G401.6 (cell line): Measurements from ENCODE around the gene PRPF19.
"Not testable (repeated sequence)": the region's sequence is repeated elsewhere in the genome, so short reads cannot be mapped to it uniquely, and the experiment has no call there.

Experiments
- FAIRE-seq: peaks from 2 replicates; lab custom pipeline; 2012; peaks lifted over from hg19 to GRCh38; lab: Jason Lieb, UNC

Gene PRPF19

GRCh38 chr11:60922906-60923305 is 16.5 kb upstream of the PRPF19 start:
- FAIRE-seq, result no peak

DNA sequence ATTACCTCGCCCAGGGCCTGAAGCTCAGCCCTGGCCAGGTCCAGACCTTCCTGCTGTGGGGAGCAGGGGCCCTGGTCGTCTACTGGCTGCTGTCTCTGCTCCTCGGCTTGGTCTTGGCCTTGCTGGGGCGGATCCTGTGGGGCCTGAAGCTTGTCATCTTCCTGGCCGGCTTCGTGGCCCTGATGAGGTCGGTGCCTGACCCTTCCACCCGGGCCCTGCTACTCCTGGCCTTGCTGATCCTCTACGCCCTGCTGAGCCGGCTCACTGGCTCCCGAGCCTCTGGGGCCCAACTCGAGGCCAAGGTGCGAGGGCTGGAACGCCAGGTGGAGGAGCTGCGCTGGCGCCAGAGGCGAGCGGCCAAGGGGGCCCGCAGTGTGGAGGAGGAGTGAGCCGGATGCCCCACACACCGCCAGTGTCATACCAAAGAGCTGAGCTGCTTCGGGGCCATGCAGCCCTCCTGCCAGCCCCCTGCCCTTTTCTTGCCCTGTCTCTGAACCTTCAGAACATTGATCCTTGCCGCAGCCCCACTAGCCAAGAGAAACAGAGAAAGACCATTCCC is 15.5 kb upstream of the PRPF19 start:
- no peak for FAIRE-seq

GRCh38 chr11:60921259-60921658 is 14.9 kb upstream of the PRPF19 start:
- no peak for FAIRE-seq

GRCh38 chr11:60919956-60920355 is 13.6 kb upstream of the PRPF19 start:
- FAIRE-seq, result no peak

- FAIRE-seq, result no peak
These were observed 12.9 kb upstream of the PRPF19 start for GRCh38 chr11:60919320-60919719.

DNA sequence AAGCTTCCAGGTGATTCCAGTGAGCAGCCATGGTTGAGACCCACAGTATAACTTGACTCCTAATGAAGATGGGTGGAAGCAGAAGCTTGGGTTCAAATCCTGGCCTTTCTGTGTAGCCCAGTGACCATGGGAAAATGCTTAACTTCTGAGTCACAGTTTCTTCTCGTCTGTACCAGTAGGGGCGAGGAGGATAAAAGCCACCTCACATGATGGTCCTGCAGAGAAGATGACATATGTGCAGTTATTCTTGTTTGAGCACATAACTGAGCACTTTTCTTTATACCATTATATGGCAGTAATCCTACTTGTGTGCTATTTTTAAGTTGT is 12.5 kb upstream of the PRPF19 start:
- no peak for FAIRE-seq

GRCh38 chr11:60918251-60918938 is 12.0 kb upstream of the PRPF19 start:
- FAIRE-seq, result no peak

- FAIRE-seq, result no peak
These were observed 10.9 kb upstream of the PRPF19 start for GRCh38 chr11:60917267-60917666.

- FAIRE-seq, result no peak
These were observed 10.4 kb upstream of the PRPF19 start for GRCh38 chr11:60916669-60917206.

DNA sequence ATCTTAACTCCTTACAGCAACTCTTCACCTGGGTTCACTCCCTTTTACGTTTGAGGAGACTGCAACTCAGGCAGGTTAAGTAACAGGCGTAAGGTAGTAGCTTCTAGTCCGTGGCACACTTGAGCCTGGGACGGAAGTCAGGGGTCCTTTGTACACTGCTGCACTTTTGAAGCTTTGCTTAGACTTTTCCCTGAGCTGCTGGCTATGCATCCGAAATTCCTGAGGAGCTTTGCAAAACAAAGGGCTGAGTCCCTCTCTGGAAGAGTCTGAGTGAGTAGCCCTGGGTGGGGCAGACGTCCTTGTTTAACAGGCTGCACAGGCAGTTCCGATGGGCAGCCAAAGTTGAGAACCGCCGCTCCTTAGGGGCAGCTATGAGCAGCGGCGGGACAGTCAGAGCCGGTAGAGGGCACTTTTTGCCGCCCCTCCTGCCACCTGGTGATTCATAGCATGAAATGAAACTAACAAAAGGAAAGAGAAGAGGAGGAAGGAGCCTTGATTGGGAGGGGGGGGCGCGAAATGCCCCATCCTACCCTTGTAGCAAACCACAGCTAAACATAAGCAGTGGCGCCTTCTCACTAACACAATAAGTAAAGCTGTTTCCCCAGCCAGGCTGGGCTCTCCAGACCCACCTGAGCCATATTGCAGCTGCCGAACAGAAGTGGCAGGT is 9.0 kb upstream of the PRPF19 start:
- FAIRE-seq, result no peak

DNA sequence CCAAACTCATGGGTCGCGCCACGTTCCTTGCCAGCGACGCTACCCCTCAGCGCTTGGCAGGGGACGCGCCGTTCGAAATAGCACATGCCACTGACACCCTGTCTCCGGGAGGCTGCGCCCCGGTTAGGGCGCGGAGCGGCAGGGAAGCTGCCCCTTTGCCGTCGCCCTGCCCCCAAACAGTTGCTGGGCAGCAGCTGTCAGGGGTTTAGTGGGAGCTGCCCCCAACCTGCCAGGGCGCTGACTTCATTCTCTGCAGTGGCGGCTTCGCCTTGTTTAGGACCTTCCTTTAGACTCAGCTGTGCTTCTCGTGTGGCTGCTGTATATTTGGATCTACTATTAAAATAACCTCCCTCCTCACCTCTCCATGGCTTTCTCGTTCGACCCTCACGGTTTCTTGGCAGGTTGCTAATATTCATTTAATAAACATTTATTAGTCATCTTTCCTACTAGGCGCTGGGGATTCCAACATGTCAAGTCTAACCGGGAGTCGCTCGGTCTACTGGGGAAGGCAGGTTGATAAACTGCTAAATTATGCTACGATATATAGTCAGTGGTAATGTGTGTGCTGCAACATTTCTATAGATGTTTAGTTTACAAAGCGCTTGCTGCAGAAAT is 8.4 kb upstream of the PRPF19 start:
- FAIRE-seq, result no peak

DNA sequence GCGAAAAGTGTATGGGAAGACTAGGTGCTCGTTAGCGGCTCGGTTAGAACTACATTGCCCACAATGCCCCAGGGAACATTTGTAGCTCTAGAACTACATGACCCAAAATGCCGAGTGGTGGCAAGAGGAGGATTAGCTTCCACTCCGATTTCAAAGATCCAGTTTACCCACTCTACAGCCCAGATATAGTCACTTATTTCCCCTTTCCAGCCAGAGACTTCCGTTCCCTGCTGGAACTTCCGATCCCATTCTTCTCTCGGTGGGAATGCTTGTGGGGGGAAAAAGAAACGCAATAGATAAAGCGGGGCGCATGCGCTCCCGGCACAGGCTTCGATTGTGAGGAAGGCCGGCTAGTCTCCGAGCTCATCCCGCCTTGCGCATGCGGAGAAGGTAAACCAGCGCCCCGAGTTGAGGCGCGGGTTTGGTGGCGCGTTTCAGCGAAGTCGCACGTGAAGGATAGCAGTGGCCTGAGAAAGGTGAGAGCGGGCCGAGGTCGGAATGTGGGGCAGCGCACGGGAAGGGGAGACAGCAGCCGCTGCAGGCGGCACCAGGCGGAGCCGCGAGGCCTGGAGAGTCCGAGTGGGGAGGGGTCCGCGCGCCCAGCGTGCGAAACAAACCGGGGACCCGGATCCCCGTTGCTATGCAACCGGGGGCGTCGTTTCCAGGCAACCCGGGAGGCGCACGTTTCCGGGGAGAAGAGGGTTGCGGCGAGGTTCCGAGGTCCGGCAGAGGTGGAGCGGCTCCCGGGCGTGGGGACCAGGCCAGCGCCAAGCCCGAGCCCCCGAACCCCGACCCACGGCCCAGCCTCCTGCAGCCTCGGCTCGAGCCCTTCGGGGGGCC is 7.6 kb upstream of the PRPF19 start, which contains the start of gene TMEM109:
Gene TMEM109, plus strand, starts transcription at position 366 of the 840 bp plus-strand sequence. CDS start 5,536 bp downstream, outside the sequence.
- peak; percentile 70 for FAIRE-seq

- no peak for FAIRE-seq
These were observed 6.6 kb upstream of the PRPF19 start for GRCh38 chr11:60912851-60913528.

GRCh38 chr11:60912223-60912850 is 6.0 kb upstream of the PRPF19 start:
- FAIRE-seq, result no peak

DNA sequence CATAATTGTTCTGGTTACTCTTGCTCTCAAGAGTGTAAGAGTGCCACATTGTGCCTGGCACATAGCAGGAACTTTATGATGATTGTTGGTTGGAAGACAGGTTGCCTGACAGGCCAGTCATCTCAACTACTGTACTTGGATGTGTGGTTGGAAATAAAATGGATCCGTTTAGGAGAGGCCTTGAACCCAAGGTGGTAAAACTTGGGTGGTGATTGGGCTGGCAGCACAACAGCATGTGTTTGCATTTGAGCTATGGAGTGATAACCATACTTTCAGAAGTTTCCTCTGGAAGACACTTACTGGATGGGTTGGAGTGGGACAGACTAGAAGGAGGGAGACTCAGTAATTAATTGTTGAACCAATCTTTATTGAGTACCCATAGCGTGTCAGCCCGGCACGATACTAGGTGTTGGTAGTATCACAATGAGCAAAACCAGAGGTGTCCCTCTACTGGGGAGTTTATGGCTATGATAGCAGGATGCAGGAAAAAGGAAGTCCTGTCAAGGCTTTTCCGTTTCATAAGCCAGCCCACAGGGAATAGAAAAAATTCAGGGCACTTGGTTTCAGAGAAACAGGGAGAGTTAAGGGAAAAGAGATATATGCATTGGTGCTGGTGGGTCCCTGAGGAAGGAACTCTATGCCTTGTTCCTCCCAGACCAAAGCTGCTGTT is 4.5 kb upstream of the PRPF19 start:
- FAIRE-seq, result no peak

- no peak for FAIRE-seq
These were observed 3.9 kb upstream of the PRPF19 start for GRCh38 chr11:60910281-60910687.

DNA sequence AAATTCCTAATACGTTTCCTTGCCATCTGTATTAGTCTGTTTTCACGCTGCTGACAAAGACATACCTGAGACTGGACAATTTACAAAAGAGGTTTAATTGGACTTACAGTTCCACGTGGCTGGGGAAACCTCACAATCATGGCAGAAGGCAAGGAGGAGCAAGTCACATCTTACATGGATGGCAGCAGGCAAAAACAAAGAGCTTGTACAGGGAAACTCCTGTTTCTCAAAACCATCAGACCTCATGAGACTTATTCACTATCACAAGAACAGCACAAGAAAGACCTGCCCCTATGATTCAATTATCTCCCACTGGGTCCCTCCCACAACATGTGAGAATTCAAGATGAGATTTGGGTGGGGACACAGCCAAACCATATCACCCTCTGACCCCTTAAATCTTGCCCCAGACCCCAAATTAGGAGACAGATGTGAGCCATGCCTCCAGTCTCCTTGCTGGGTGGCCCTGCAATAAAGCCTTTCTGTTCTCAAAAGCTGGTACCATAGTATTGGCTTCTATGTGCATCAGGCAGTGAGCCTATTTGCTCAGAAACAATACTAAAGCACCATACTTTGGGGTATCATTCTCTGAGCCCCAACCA is 3.4 kb upstream of the PRPF19 start:
- FAIRE-seq, result not testable (repeated sequence)

DNA sequence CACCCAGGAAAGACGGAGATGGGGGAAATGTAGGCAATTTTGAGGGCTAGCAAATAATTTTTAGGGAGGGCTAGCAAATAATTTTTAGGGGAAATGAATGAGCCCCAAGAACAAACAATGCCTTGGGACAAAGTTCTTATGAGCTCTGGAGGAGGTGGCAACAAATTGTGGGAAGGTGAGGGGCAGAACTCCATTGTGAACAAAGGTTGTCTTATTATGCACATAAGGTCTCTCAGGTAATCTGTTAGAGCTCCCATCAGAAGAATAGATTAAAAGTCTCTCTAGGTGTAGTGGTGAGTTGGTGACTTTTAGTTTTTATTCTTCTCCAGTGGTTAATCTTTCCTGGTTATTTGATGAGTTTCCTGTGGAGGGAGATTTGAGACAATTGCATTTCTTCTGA is 2.4 kb upstream of the PRPF19 start:
- no peak for FAIRE-seq

GRCh38 chr11:60905551-60906113 is 753 bp downstream of the PRPF19 start:
- no peak for FAIRE-seq

GRCh38 chr11:60905047-60905446 is 1.3 kb downstream of the PRPF19 start:
- FAIRE-seq, result no peak
